Glutamatergic neuron (in vitro differentiated cells): ENCODE results near the gene PTPRG. TPM values are rescaled to one million over a fixed set of nuclear protein-coding genes. Genes with fewer than 3 reads are reported as not detected.

Source experiments
- DNase-seq: peaks from one replicate; pipeline ENCODE4 v3.0.0; 2022
- H3K27ac Mint-ChIP-seq: one replicate; pipeline ENCODE4 v1.8.0; 2020; ENCODE audit warnings: mild to moderate bottlenecking, mixed read lengths, inconsistent platforms; ENCODE audit not compliant: unreplicated experiment
- H3K27me3 Mint-ChIP-seq: one replicate; pipeline ENCODE4 v1.8.0; 2020; ENCODE audit warnings: mild to moderate bottlenecking, moderate library complexity, mixed read lengths, inconsistent platforms; ENCODE audit not compliant: unreplicated experiment
- H3K36me3 Mint-ChIP-seq: one replicate; pipeline ENCODE4 v1.8.0; 2020; ENCODE audit warnings: mild to moderate bottlenecking, mixed read lengths, inconsistent platforms; ENCODE audit not compliant: unreplicated experiment
- H3K4me1 Mint-ChIP-seq: one replicate; pipeline ENCODE4 v1.8.0; 2020; ENCODE audit warnings: mild to moderate bottlenecking, low read depth, mixed read lengths, inconsistent platforms; ENCODE audit not compliant: unreplicated experiment
- H3K4me3 Mint-ChIP-seq: one replicate; pipeline ENCODE4 v1.8.0; 2020; ENCODE audit warnings: mild to moderate bottlenecking, mixed read lengths, inconsistent platforms; ENCODE audit not compliant: unreplicated experiment
- H3K9me3 Mint-ChIP-seq: one replicate; pipeline ENCODE4 v1.8.0; 2020; ENCODE audit warnings: mild to moderate bottlenecking, moderate library complexity, mixed read lengths, inconsistent platforms; ENCODE audit not compliant: unreplicated experiment
- CTCF ChIP-seq: fragments of 200-600 bp; sonication (generic); IDR thresholded peaks from one replicate; pipeline ENCODE4 v1.5.0; 2021; ENCODE audit not compliant: partially characterized antibody, unreplicated experiment
- total RNA-seq: library from RNA; stranded (reverse); fragmentation: NEBNext Ultra II Directional; extraction: Animal tissue kit (Norgen Biotek cat#: 25700); gene quantifications from one replicate; pipeline ENCODE4 v1.2.1, GENCODE V29; 2021; ENCODE audit not compliant: unreplicated experiment

PTPRG gene
- total RNA-seq, 1 donor from 2014 or later = 52.1 TPM

DNA sequence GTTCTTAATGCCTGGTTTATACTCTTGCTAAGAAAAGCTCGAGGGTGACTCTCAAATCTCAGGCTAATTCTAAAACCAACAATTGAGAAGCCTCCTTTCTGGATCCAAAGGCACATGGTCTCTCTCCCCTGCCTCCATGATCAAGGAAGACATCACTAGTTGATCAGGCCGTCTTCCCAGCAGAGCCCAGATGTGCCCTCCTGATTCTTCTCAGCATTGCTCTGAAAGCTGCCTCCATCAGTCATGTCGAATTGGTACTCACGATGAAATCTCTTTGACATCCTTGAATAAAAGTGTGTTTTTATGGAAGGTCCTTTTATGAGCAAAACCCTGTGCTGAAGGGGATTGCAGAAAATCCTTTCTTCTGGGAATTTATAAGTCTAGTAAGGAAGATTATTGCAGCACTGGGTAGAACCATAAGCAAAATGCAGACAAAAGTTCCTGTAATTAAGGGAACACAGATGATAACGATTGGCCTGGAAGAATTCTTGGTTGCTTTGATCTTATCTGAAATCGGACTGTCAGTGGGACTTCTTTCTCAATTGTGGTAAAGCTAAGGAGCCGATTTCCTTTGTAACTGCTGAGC is 345.9 kb downstream of the PTPRG start:
- Mint-ChIP-seq H3K27ac (no peak overlapping the region), H3K9me3 (peaks cover 4% of the 10 kb centered on the region), H3K36me3 (no peaks in the 10 kb centered on the region), H3K4me3 (no peak overlapping the region), H3K4me1 (peaks cover 41% of the 10 kb centered on the region), H3K27me3 (peaks cover 3% of the 10 kb centered on the region)
- no peak for DNase-seq
- no peak for TF ChIP-seq CTCF

DNA sequence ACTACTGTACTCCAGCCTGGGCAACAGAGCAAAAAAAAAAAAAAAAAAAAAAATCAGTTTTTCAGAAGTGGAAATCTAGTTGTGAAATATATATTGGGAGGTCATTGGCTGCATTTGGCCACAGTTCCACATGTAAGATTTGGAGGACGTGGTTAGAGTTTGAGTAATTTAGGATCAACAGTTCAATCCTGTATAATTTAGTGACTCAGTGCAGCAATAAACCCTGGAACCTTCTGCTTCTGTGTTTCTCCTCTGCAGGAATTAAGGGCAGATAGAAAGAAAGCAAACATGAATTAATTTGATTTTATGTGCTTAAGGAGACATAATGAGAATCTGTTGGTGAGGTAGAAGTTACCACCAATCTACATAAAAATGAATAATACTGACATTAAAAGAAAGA is 347.0 kb downstream of the PTPRG start:
- Mint-ChIP-seq H3K4me3 (no peak overlapping the region), H3K27me3 (no peaks in the 10 kb centered on the region), H3K36me3 (no peaks in the 10 kb centered on the region), H3K4me1 (peaks cover 31% of the 10 kb centered on the region), H3K9me3 (no peaks in the 10 kb centered on the region), H3K27ac (no peak overlapping the region)
- TF ChIP-seq CTCF = no peak
- DNase-seq = no peak

GRCh38 chr3:61910732-61911131 is 349.4 kb downstream of the PTPRG start:
- Mint-ChIP-seq H3K27me3 (no peaks in the 10 kb centered on the region), H3K4me1 (peaks cover 24% of the 10 kb centered on the region), H3K9me3 (no peaks in the 10 kb centered on the region), H3K4me3 (no peak overlapping the region), H3K27ac (no peak overlapping the region), H3K36me3 (no peaks in the 10 kb centered on the region)
- TF ChIP-seq CTCF = no peak
- DNase-seq = no peak

DNA sequence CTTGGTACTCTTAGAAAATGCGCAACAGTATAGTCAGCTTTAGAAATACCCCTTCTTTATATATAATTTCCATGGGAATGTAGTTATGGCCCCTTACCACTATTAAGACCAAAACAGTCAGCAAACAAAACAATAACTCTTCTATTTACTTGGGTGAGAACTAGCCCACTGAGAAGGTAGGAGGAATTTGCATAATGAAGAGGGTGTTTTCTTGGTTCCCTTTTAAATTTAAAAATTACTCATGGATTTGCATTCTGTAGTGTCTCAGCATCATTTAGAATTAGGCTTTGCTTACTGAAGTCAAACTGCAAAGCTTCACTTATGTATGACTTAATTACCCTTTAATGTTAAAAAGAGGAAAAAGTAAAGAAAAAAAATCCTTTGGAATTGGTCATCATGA is 350.8 kb downstream of the PTPRG start:
- H3K9me3 Mint-ChIP-seq = no peaks in the 10 kb centered on the region
- TF ChIP-seq CTCF = no peak
- no peak for DNase-seq
- no peak overlapping the region for H3K27ac Mint-ChIP-seq
- H3K4me3 Mint-ChIP-seq = no peak overlapping the region
- H3K27me3 Mint-ChIP-seq = no peaks in the 10 kb centered on the region
- H3K36me3 Mint-ChIP-seq = no peaks in the 10 kb centered on the region
- H3K4me1 Mint-ChIP-seq = peaks cover 28% of the 10 kb centered on the region

DNA sequence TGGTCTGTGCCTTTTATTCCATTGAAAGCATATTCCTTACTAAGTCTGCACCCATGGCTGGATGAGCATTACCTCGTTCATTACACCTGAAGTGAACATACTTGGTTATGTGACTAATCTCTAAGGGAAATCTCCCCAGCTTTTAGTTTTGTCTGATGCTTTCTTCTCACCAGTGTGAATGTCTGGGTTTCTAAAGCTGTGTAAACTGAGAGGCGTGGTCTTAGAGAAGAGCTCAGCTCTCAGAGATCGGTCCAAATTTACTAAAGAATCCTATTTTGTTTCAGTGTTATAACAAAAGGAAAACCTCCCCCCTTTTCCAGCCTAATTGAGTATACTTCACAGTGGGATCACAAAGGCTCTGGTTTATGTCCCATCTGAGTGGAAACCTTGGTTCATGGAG is 352.3 kb downstream of the PTPRG start:
- H3K36me3 Mint-ChIP-seq = no peaks in the 10 kb centered on the region
- no peak overlapping the region for H3K27ac Mint-ChIP-seq
- H3K4me1 Mint-ChIP-seq = peaks cover 28% of the 10 kb centered on the region
- H3K4me3 Mint-ChIP-seq = no peak overlapping the region
- no peaks in the 10 kb centered on the region for H3K27me3 Mint-ChIP-seq
- H3K9me3 Mint-ChIP-seq = no peaks in the 10 kb centered on the region
- TF ChIP-seq CTCF = no peak
- DNase-seq = no peak
